Cardiac fibroblast (primary cell): ENCODE results near the gene PLEKHA8.
A peak's percentile ranks its signal among the peaks of the same experiment; 100 is the strongest.

Experiments
- DNase-seq, 2 donors: peaks; one replicate each; pipeline versions ENCODE4 v3.0.0 to v3.0.0-alpha.2; 2010; ENCODE audit warnings: low read depth in 2 of 2
- H3K4me3 ChIP-seq, 2 donors: replicated peaks in 1 of 2; 1 replicate in 1 of 2; 2 replicates in 1 of 2; pipeline ENCODE4 v1.5.1; 2011; ENCODE audit warnings: low read depth in 2 of 2, low read length in 2 of 2, mild to moderate bottlenecking in 2 of 2, moderate library complexity in 1 of 2
- CTCF ChIP-seq: IDR thresholded peaks from one replicate; pipeline ENCODE4 v1.5.1; 2011; ENCODE audit warnings: low read depth, mild to moderate bottlenecking, low read length, inconsistent platforms

PLEKHA8 gene

GRCh38 chr7:30149640-30150272, 121.5 kb downstream of the PLEKHA8 start:
- no peak for DNase-seq
- H3K4me3 ChIP-seq, result no peak overlapping the region

GRCh38 chr7:30150711-30151110, 122.5 kb downstream of the PLEKHA8 start:
- no peak for DNase-seq
- no peak overlapping the region for H3K4me3 ChIP-seq

More at GRCh38 chr7:30149640-30150272, 121.5 kb downstream of the PLEKHA8 start:
- no peak for TF ChIP-seq CTCF

GRCh38 chr7:30154111-30154587, 125.9 kb downstream of the PLEKHA8 start:
- H3K4me3 ChIP-seq, result no peak overlapping the region
- TF ChIP-seq CTCF, result no peak

More at GRCh38 chr7:30150711-30151110, 122.5 kb downstream of the PLEKHA8 start:
- TF ChIP-seq CTCF, result no peak

GRCh38 chr7:30155481-30155880, 127.3 kb downstream of the PLEKHA8 start:
- DNase-seq, result no peak
- TF ChIP-seq CTCF, result no peak
- H3K4me3 ChIP-seq, result no peak overlapping the region

More at GRCh38 chr7:30154111-30154587, 125.9 kb downstream of the PLEKHA8 start:
- DNase-seq, result no peak

GRCh38 chr7:30157204-30157603, 129.0 kb downstream of the PLEKHA8 start:
- no peak for DNase-seq
- TF ChIP-seq CTCF, result no peak
- H3K4me3 ChIP-seq, result no peak overlapping the region

- H3K4me3 ChIP-seq, result no peak overlapping the region
- TF ChIP-seq CTCF, result no peak
- no peak for DNase-seq
Observed at GRCh38 chr7:30159163-30159562, 131.0 kb downstream of the PLEKHA8 start.

GRCh38 chr7:30159698-30160143, 131.5 kb downstream of the PLEKHA8 start:
- peak; percentile 20 for TF ChIP-seq CTCF
- peak; percentile 22 to 40 for DNase-seq
- no peak overlapping the region for H3K4me3 ChIP-seq
